GM21360 (cell line): ENCODE data around the gene NGRN.
A peak's percentile ranks its signal among the peaks of the same experiment; 100 is the strongest.
"Not testable (repeated sequence)": the region's sequence is repeated elsewhere in the genome, so short reads cannot be mapped to it uniquely, and the experiment has no call there.

Experiments used
- ATAC-seq: cut with Tn5 transposase; IDR thresholded peaks from one replicate; pipeline ENCODE4 v1.9.1; 2021; ENCODE audit warnings: mild to moderate bottlenecking, moderate library complexity; ENCODE audit not compliant: unreplicated experiment

The NGRN gene

GRCh38 chr15:90278467-90278866 lies 13.0 kb downstream of the NGRN start:
- not testable (repeated sequence) for ATAC-seq

GRCh38 chr15:90280743-90281142 lies 15.3 kb downstream of the NGRN start:
- not testable (repeated sequence) for ATAC-seq

- not testable (repeated sequence) for ATAC-seq
Observed at GRCh38 chr15:90281637-90282036, 16.2 kb downstream of the NGRN start.

- ATAC-seq = no peak
Observed at GRCh38 chr15:90286678-90287077, 21.2 kb downstream of the NGRN start.

GRCh38 chr15:90287101-90287500 lies 21.6 kb downstream of the NGRN start:
- ATAC-seq = no peak

- no peak for ATAC-seq
Observed at GRCh38 chr15:90287946-90288345, 22.5 kb downstream of the NGRN start.

GRCh38 chr15:90291679-90292356 lies 26.3 kb downstream of the NGRN start:
- no peak for ATAC-seq

GRCh38 chr15:90293040-90293810 lies 27.8 kb downstream of the NGRN start:
- ATAC-seq = not testable (repeated sequence)

- no peak for ATAC-seq
Observed at GRCh38 chr15:90294159-90294558, 28.7 kb downstream of the NGRN start.

- no peak for ATAC-seq
Observed at GRCh38 chr15:90294601-90295269, 29.3 kb downstream of the NGRN start.

- ATAC-seq = no peak
Observed at GRCh38 chr15:90295270-90295648, 29.8 kb downstream of the NGRN start.

- ATAC-seq = not testable (repeated sequence)
Observed at GRCh38 chr15:90296316-90296884, 30.9 kb downstream of the NGRN start.

- no peak for ATAC-seq
Observed at GRCh38 chr15:90297021-90297420, 31.5 kb downstream of the NGRN start.

- no peak for ATAC-seq
Observed at GRCh38 chr15:90300541-90300940, 35.1 kb downstream of the NGRN start.

GRCh38 chr15:90300988-90301706 lies 35.7 kb downstream of the NGRN start:
- no peak for ATAC-seq

- no peak for ATAC-seq
Observed at GRCh38 chr15:90301707-90302300, 36.3 kb downstream of the NGRN start.

GRCh38 chr15:90305355-90305754 lies 39.9 kb downstream of the NGRN start:
- not testable (repeated sequence) for ATAC-seq

- no peak for ATAC-seq
Observed at GRCh38 chr15:90305932-90306331, 40.5 kb downstream of the NGRN start.

GRCh38 chr15:90306560-90306959 lies 41.1 kb downstream of the NGRN start:
- peak; percentile 70 for ATAC-seq

GRCh38 chr15:90307661-90308060 lies 42.2 kb downstream of the NGRN start:
- ATAC-seq = no peak
